HG03097 (cell line): ENCODE data around the gene VHLL.

ENCODE experiments used
- ATAC-seq: cut with Tn5 transposase; IDR thresholded peaks from one replicate; pipeline ENCODE4 v1.9.1; 2021; ENCODE audit not compliant: unreplicated experiment, low FRiP score

VHLL gene

DNA sequence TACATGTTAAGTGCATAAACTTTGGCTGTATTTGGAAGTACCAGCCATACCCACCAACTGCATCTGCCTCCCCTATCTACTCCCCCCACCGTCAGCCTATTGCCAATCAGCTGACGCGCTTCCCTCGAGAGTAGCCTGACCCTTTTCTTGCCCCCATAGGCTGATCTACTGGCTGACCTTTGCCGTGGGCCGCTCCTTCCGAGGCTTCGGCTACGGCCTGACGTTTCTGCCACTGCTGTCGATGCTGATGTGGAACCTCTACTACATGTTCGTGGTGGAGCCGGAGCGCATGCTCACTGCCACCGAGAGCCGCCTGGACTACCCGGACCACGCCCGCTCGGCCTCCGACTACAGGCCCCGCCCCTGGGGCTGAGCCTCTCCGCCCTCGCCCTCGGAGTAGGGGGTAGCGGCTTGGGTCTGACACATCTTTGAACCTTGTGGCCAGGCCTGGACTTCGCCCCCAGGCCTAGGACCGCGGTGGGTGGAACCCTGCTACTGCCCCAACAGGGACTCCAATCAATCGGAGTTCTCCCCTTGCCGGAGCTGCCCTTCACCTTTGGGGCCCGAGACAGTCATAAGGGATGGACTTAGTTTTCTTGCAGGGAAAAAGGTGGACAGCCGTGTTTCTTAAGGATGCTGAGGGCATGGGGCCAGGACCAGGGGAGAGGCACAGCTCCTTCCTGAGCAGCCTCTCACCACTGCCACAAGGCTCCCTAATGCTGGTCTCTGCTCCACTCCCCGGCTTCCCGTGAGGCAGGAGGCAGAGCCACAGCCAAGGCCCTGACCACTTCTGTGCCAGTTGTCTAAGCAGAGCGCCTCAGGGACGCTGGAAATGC is 7.7 kb downstream of the VHLL start:
- no peak for ATAC-seq

DNA sequence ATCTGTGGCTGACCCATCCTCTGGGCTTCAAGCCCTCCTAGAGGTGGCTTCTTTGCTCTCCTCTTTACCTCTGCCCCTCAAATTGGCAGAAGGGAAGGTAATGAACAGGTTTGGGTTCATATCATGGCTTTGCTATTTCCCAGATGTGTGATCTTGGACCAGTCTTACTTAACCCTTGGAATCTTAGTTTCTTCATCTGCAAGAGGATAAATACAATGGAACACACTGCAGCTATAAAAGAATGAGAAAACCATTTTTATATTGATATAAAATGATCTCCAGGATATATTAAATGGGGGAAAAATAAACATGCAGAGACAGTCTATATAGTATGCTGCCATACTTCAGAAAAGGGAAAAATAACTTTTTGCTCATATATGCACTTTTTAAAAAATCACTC is 9.2 kb downstream of the VHLL start:
- no peak for ATAC-seq

DNA sequence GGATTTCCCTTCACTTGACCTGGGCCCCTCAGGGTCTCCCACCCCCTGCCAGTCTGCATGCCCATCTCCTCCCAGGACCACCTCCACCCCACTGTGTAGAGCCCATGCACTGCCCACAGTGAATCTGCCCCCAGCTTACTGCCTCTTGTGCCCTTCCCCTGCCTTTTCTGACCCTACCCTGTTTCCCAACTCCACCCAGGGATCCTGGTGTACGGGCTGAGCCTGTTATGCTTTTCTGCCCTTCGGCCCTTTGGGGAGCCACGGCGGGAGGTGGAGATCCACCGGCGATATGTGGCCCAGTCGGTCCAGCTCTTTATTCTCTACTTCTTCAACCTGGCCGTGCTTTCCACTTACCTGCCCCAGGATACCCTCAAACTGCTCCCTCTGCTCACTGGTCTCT is 13.0 kb downstream of the VHLL start:
- no peak for ATAC-seq

DNA sequence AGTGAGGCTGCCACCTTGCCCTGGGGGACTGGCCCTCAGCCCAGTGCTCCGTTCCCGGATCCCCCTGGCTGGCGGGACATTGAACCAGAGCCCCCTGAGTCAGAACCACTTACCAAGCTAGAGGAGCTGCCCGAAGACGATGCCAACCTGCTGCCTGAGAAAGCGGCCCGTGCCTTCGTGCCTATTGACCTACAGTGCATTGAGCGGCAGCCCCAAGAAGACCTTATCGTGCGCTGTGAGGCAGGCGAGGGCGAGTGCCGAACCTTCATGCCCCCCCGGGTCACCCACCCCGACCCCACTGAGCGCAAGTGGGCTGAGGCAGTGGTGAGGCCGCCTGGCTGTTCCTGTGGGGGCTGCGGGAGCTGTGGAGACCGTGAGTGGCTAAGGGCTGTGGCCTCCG is 13.7 kb downstream of the VHLL start:
- ATAC-seq, result no peak

DNA sequence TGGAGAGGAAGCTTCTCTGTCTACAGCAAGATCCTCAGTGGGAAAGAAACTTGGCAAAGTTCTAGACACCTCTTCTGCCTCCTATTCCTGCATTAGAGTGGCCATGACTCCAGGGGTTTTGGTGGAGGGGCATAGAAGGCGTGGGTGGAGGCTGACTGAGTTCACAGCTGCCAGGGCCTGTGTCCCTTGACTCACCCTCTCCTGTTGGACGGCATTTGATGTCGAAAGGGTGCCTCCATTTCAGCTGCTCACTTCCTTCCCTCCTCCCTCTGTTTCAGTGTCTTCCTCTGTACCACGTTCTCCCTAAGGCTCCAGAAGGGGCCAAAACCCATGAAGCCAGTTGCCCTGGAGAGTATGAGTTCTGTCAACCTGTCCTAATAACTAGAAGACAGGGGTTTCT is 14.3 kb downstream of the VHLL start:
- ATAC-seq, result no peak

DNA sequence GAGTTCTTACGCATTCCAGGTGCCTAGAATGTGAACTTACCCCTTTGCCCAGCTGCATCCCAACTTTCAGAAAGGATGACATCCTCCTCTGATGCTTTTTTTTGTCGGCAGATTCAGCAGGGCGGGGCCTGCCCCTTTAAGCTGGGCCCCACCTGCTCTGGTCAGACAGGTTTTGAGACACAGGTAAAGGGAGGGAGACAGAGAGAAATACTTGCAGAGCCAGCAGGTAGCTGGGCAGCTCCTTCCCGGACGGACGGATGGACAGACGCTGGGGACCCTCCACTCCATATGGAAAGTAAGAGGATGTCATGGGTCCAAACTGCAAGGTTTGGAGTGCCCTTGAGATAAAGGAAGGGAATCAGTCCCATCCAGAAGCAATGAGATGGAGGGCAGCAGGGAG is 15.0 kb downstream of the VHLL start, which contains the start of gene TMEM79:
Gene TMEM79 (plus strand): TSS at position 214 of the 400 bp plus-strand sequence. CDS start 902 bp downstream, outside the sequence.
- ATAC-seq, result no peak

DNA sequence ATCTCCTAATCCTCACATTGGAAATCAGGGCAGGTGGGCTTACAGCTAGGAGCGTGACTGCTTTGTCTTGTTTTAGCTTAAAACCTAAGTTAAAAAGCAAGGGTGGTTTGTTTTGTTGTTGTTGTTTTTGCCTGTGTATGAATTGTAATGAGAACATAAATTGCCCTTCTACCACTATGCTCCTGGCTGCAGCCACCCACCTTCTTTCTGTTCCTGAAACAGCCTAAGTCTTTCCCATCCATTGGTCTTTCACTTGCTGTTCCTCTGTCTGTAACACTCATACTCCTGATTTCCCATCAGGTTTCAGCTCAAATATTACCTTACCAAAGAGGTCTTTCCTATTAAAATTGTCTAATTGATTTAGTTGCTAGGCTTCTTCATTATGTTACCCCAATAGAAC is 15.6 kb downstream of the VHLL start:
- ATAC-seq, result no peak

DNA sequence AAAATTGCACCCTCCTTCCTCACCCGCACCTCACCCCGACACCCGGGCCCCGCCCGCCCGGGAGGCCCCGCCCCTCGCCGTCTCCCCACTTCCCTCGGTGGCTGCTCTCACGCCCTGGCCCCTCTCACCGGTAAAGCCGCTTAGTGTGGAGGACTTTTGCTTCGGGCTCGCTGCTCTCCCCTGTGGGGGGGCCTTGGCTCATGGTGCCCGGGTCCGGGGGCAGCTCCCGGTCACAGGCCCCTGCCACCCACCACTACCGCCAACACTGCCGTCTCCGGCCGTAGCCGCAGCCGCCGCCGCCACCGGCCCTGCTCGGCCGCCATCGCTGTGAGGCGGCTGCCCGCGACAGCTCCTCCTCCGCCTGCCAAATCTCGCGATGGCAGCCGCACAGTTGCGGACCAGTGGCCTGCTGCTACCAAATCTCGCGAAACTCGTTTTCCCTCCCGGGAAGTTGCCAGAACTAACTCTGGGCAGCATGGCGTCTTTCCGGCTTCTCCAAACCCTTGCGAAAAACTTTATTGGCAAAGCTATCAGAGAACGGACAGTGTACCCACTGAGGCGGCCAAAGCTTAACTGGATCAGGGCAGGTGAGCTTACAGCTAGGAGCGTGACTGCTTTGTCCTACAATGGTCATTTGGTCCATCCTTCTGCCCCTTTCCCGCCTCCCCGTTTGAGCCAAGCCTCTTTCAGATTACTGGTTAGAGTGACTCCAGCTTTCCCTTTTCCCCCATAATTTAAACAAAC is 16.5 kb downstream of the VHLL start, which contains the start of gene SMG5:
Gene SMG5 (minus strand): TSS at position 347 of the 744 bp plus-strand sequence. CDS start 145 bp downstream, at position 202.
- ATAC-seq, result peak; percentile 79

DNA sequence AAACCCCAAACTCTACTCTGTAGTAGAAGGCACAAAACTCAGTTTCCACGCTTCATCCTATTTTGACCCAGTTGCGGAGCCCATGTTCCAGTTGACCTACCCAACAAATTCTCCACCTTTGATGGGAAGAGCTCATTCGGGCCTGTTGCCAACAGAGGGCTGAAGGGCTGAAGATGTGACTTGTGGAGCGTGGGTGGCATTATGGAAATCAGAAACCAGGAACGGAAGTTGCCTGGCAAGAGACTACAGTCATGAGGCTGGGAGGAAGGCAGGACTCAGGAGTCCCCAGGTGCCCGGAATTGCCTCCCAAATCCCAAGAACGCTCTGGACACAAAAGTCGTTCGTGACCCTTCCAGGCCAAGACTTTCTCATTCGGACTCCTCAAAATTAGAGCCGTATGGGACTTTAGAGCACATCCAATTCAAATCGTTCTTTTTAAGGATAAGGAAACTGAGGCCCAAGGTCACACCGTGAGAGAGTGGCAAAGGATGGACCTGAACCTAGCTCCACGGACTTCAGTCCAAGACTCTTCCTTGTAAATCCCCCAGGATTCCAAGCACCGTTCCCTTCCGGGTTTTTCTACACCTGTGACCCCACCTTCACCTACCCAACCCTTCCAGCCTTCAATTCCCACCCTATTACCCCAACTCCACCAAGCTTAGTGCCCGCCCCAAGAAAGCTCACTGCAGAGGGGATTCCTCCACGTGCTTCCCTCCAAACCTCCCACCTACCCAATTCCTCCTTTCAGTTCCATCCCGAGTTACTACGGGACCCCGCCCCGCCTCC is 17.2 kb downstream of the VHLL start:
- peak; percentile 6 for ATAC-seq

DNA sequence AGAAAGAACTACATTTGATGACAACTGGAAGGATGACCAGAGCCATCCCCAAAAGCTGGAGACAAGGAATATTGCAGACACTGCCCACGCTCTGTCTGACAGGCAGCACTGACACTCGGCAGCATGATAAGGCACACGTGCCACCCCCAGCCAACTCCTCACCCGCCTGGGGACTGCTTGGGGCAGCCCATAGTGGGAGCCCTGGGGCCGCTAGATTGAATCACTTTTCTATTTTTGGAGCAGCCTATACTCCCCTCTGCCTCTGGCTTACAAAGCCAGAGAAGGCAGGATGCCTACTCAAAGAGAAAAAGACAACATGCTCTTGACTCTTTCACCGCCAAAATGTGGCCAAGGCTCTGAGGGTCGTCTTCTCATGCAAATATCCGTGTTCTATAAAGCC is 17.8 kb downstream of the VHLL start:
- no peak for ATAC-seq

DNA sequence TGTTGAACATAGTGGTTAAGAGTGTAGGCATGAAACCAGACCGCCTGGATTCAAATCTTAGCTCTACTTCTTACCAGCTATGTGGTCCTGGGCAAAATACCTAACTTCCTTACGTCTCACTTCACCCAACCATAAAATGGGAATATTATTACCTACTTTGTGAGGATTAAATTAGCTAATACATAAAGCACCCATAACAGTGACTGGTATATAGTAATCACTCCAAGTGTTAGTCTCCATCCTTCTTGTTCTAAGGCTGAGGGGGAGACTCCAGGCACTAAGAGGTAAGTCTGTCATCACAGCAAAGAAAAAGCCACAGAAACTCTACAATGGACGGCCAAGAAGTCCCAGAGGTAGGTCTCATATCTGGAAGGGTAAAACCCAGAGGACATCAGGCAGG is 19.3 kb downstream of the VHLL start:
- ATAC-seq, result no peak

DNA sequence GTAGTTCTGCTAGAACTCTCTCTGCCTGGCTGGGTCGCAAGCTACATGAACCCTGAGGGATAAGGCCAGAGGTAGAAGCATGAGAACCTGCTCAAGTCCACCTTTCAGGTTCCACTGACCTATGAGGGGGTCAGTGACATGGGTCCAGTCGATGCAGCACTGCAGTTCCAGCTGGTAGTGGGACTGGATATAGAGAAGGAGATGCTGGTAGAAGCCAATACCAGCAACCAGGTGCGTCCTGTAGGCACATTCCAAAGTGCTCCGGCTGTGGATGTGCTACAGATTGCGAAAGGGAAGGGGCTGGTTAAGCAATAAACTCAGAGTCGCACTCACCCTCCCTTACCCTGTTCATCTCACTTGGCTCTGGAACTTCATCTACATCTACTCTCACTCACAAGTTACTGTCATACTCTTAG is 22.1 kb downstream of the VHLL start:
- ATAC-seq, result no peak

DNA sequence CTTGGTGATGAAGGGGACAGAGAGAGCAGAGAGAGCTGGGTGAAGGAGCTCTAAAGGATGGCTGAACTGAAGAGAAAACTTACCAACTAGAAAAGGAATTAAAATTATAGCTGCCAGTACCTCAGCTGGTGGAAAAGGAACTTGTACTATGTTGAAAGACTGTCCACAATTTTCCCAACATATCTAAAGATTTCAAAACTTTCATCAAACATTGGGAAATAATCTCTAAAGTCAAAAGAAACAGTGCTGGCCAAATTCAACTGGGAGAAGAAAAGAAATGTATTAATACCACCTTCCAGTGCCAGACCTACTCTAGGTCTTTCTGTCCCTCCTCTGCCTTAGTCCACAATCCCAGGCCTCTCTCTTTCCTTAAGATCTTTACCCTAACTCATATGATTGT is 22.6 kb downstream of the VHLL start:
- no peak for ATAC-seq

DNA sequence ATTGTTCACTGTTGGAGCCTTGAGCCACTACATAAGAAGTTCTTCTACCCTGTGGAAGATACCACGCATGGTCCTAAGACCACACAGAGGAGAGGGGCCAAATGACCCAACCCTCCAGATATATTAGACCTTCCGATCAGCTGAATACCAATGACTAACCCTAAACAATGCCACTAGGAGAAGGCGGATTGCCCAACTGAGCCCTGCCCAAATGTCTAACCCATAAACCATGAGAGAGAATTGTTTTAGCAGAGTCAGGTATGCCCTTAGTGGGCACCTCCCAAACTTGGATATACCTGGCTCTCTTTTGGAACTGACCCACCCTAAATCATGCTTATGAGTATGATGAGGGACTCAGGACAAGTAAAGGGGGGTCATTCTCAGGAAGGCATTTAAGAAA is 28.8 kb downstream of the VHLL start:
- no peak for ATAC-seq

DNA sequence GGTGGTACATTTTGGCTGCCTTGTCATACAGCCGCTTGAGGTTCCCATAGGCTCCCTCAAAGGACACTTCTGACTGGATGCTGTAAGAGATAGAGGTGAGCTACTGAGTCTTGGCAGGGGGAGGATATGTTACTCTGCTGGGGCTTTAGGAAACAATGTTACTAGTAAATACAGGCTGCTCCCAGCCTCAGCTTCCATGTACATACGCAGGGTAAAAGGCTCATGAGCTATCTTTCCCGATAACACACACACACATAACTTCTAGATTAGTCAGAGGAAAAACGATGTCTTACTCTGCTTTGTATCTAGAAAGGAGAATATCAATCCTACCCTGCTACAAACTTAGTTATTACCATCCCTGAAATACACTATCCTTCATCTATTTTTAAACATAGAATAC is 30.8 kb downstream of the VHLL start:
- ATAC-seq, result no peak

DNA sequence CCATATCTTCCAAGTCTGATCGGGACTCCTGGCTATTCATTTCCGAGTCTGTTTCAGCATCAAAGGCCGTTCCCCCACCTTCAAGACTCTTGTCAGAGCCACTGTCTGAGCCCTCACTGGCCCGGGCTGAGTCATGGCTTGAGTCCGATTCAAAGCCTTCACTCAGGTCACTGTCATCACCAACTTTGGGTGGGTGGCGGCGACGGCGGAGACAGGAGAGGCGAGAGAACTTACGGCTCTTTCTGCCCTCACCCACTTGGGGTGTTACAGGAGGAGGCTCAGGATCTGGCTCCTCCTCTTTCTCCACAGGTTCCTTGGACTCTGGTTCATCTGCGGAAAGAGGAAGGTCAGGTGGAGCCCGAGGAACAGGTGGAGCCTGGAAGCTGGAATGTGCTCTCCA is 33.1 kb downstream of the VHLL start:
- ATAC-seq, result no peak

DNA sequence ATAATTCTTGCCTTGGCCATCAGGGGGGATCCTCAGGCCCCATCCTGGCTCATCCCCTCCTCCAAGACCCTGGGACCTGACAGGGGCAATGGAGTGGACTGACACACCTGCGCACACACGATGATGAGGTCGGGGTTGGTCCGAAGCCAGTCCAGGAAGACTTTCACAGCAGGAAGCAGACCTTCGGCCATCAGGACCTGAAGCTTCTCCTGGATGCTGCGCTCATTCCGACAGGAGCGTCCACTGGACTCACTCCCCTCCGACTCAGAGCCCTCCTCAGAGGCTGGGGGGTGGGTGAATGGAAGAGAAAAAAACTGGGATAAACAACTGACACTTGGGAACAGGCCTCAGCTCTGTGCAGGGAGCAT is 35.8 kb downstream of the VHLL start:
- ATAC-seq, result no peak

DNA sequence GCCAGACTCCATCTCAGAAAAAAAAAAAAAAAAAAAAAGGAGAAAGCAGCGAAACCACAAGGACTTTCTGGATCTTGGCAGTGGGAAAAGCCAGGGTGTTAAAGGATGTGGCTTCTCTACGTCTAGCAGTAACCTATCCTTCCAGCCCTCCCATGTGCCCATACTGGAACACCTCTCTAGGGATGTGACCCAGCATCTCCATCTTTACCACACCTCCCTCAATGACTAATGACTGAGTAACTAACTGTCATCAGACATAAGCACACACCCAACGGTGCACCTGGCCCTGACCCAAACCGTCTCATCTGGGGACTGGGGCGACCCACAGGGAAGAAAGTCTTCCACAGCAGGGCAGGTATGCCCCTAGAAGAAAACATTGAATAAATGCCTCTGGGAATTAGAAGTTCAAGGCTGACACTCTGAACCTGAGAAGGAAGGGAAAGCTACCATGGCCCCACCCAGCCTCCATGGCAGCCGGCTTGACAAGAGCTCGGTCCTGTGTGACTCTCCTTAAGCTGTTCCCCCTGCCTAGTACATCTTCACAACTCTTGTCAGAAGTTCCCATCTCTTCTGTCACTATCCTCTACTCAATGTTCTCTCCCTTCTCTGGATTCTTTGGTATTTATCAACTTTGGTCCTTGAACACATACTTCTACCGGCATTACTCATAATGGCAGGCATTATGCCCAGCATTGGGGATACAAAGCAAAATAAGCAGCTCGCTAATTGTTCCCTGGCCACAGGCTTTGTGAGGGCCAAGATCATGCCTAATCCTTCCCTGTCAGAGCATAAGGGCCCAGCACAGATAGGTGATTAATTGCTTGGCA is 36.4 kb downstream of the VHLL start:
- ATAC-seq, result no peak

DNA sequence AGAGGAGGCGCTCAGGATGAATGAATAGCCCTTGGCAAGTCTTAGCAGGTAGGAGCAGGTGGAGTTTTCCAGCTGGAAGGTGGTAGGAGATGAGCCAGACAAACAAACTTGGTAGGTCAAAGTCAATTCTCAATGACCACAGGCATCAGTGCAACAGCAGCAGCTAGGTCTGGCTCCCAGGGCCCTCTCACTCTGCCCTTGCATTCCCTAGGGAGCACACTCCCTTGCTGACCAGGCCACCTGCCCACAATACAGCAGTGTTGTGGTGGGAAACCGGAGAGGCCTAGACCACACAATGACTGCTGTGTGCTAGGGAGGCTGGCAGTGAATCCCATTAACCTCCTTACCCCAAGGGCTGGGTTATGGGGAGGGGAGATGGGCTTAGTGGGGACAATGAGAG is 38.2 kb downstream of the VHLL start:
- ATAC-seq, result no peak

DNA sequence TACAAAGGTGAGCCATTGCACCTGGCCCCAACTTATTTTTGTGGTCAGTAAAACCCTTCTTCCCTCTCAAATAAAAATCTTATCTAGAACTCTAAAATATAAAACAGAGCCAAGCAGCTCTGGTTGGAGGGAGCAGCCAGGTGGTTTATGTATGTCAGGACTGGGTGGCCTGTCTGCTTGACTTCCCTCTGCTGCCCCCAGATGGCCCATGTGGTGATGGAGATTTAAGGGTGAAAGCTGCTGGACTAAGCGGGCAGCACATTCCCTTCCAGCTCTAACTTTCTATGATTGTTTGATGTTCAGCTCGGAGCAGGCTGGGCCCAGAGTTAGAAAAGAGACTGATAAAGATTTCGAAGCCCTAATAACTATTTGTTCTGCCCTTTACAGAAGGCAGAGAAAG is 39.3 kb downstream of the VHLL start:
- ATAC-seq, result no peak
